MG63 (cell line): ENCODE data around the gene RBM8A. TPM values are rescaled to one million over a fixed set of nuclear protein-coding genes. Genes with fewer than 3 reads are reported as not detected.

Experiments used
- DNase-seq: peaks from one replicate; pipeline ENCODE4 v3.0.0-alpha.2; 2020
- H3K27me3 ChIP-seq: fragments of 250-450 bp; sonication (Bioruptor Pico); 2 replicates; pipeline ENCODE4 v1.5.1; 2020; ENCODE audit warnings: mild to moderate bottlenecking, moderate library complexity
- H3K36me3 ChIP-seq: fragments of 250-450 bp; sonication (Bioruptor Pico); 2 replicates; pipeline ENCODE4 v1.5.1; 2020; ENCODE audit warnings: mild to moderate bottlenecking, moderate library complexity
- H3K4me3 ChIP-seq: fragments of 250-450 bp; sonication (Bioruptor Pico); 2 replicates; pipeline ENCODE4 v1.5.1; 2020; ENCODE audit warnings: mild to moderate bottlenecking, moderate library complexity
- H3K9me3 ChIP-seq: fragments of 250-450 bp; sonication (Bioruptor Pico); 2 replicates; pipeline ENCODE4 v1.5.1; 2020; ENCODE audit warnings: mild to moderate bottlenecking, moderate library complexity
- total RNA-seq: library from RNA; depleted of rRNA; stranded (reverse); fragments of >200 nt; shearing (Covaris generic); gene quantifications from 2 replicates; pipeline ENCODE4 v1.2.3, GENCODE V29; 2014; ENCODE audit warnings: low replicate concordance; rRNA removed

The RBM8A gene
- 52.3 and 69.3 TPM in 2 replicates for total RNA-seq

GRCh38 chr1:145927063-145927886 lies at the start of gene RBM8A:
RBM8A (minus strand) TSS chr1:145927484; CDS start chr1:145927426, 58 bp downstream.
- H3K36me3 ChIP-seq = peaks cover 27% of the 10 kb centered on the region
- DNase-seq = peak; percentile 95
- peak within 1 kb of the TSS; percentile 73 for H3K4me3 ChIP-seq
- H3K27me3 ChIP-seq = no peaks in the 10 kb centered on the region
- no peaks in the 10 kb centered on the region for H3K9me3 ChIP-seq

DNA sequence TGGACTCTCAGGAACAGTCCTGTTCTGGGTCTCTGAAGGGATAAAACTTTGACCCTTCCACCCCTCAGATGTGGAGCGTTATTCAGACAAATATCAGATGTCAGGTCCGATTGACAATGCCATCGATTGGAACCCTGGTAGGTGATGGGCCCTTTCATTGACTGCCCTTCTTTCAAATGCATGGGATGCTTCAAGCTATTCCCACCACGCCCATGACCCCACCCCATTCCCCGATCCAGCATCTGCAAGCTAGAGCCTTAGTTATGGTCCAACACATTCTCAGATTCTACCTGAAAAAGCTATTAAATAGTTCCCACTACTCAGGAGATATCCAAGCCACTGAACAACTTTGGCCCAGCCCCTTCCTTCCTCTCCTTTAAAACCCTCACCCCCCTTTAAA lies 49.7 kb upstream of the RBM8A start:
- no peaks in the 10 kb centered on the region; the same call in 1 of the 2 replicates for H3K36me3 ChIP-seq
- H3K9me3 ChIP-seq = no peaks in the 10 kb centered on the region
- DNase-seq = no peak
- H3K27me3 ChIP-seq = no peaks in the 10 kb centered on the region
- no peak overlapping the region for H3K4me3 ChIP-seq

DNA sequence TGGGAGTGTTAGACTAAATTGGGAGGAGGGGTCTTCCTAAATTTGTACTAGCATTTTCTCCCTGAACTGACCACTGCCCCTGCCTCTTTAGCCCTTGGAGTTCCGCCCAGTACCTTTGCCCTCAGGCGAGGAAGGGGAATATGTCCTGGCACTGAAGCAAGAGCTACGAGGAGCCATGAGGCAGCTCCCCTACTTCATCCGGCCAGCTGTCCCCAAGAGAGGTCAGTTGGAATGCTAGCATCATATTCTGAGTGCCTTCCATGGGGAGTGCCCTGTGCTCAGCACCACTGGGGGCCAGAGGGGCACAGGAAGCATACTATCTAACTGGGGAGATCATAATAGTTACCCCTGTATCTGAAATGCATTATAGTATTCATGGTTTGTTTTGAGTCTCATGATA lies 47.9 kb upstream of the RBM8A start:
- Histone ChIP-seq H3K4me3 (no peak overlapping the region), H3K36me3 (no peaks in the 10 kb centered on the region; the same call in 1 of the 2 replicates), H3K9me3 (no peaks in the 10 kb centered on the region), H3K27me3 (no peaks in the 10 kb centered on the region)
- no peak for DNase-seq

- no peaks in the 10 kb centered on the region for H3K9me3 ChIP-seq
These were observed 47.4 kb upstream of the RBM8A start for GRCh38 chr1:145974721-145975120.

DNA sequence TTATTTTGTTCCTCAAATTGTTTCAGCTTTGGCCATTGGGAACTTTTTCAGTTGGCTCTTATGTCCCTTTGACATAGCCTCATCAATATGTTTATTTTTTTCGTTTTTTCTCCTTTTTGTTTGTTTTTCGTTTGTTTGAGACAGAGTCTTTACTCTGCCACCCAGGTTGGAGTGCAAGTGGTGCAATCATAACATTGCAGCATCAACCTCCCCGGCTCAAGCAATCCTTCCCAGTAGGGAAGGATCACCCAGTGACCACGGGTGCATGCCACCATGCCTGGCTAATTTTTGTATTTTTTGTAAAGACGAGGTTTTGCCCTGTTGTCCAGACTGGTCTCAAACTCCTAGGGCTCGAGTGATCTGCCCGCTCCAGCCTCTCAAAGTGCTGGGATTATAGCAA lies 45.3 kb upstream of the RBM8A start:
- Histone ChIP-seq H3K27me3 (no peaks in the 10 kb centered on the region), H3K4me3 (no peak overlapping the region), H3K9me3 (peaks cover 3% of the 10 kb centered on the region; the same call in 1 of the 2 replicates), H3K36me3 (no peaks in the 10 kb centered on the region)
- no peak for DNase-seq

More at GRCh38 chr1:145974721-145975120, 47.4 kb upstream of the RBM8A start:
- no peak for DNase-seq
- Histone ChIP-seq H3K4me3 (no peak overlapping the region), H3K36me3 (no peaks in the 10 kb centered on the region; the same call in 1 of the 2 replicates), H3K27me3 (no peaks in the 10 kb centered on the region)

- H3K27me3 ChIP-seq = no peaks in the 10 kb centered on the region
- H3K4me3 ChIP-seq = no peak overlapping the region
- H3K36me3 ChIP-seq = no peaks in the 10 kb centered on the region
- peaks cover 8% of the 10 kb centered on the region; the same call in 1 of the 2 replicates for H3K9me3 ChIP-seq
- DNase-seq = no peak
These were observed 40.0 kb upstream of the RBM8A start for GRCh38 chr1:145967288-145967687.

- Histone ChIP-seq H3K27me3 (no peaks in the 10 kb centered on the region), H3K9me3 (peaks cover 8% of the 10 kb centered on the region; the same call in 1 of the 2 replicates), H3K36me3 (no peaks in the 10 kb centered on the region), H3K4me3 (peak overlapping the region; percentile 91)
- DNase-seq = no peak
These were observed 37.9 kb upstream of the RBM8A start for GRCh38 chr1:145965119-145965744.

DNA sequence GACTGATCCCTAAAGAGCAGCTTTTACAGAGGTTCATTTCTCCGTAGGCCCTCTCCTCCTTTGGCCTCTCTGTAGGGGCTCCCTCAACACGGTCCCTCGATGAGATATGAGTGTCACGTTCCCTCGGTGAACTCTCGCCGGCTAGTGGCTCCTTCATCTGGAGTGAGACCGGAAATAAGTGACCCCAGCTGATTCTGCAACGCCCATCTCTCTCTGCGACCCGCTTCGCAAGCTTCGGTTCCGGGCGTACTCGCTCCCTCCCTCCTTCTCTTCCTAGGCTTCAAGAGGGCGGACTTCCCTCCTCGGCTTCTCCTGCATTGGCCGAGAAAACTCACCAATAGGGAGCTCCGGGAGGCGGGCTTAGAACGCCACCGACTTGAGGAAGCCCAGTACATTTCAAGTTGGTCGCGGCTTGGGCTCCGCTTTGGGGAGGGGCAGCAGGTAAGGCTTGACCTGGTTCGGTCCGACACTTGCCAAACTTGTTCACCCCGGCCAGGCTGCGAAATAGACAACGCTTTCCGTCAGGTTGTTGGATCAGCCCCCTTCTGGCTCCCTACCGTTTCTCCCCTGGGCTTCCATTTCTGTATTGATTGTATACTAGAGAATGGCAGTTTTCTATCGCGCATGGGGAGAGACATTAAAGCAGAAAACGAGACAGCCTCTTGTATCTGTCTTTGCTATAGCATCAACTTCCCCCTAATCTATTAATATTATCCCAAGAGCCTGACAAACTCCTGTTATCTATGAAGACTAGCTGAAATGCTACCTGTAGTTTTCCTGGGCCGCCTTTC lies 37.2 kb upstream of the RBM8A start, which contains the start of the genes ANKRD34A and POLR3GL:
TSS of gene ANKRD34A (minus strand) at position 248 of the 791 bp plus-strand sequence. CDS start 2,816 bp downstream, outside the sequence.
TSS of gene POLR3GL (plus strand) at position 363 of the 791 bp plus-strand sequence. CDS start 10,176 bp downstream, outside the sequence.
- no peaks in the 10 kb centered on the region for H3K36me3 ChIP-seq
- H3K9me3 ChIP-seq = peaks cover 8% of the 10 kb centered on the region; the same call in 1 of the 2 replicates
- peak; percentile 95 for DNase-seq
- peak within 1 kb of the TSS; percentile 91 for H3K4me3 ChIP-seq
- H3K27me3 ChIP-seq = no peaks in the 10 kb centered on the region

DNA sequence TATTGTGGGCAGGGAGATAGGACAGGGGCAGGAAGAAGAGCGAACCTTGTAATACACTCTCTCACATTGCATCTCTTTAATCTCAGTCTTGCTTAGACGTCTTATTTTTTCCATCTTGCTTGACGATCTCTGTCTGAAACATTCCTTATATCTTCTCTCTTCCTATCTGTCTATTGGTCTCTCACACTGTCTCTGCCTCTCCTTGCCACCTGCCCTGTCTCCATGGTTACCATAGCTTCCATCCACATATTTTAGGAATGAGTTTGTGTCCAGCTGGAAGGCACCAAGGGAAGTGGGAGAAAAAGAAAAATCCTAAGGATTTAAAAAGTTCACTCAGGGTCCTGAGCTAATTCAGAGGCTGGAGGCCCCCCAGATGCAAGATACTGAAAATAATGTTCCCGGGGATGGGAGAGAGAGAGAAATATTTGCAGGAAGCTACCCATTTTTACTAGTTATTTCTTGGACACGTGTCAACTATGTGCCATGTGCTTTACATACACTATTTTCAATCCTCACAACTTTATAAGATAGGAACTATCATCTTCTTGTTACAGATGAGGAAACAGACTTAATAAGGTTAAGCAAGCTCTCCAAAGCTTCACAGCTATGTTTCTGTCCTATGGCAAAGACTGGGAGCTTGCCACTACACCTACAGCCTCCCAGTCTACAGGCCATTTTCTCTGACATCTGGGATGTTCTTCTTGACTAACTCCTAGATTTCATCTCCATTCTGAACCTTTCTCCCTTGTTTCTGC lies 36.2 kb upstream of the RBM8A start:
- Histone ChIP-seq H3K27me3 (no peaks in the 10 kb centered on the region), H3K36me3 (no peaks in the 10 kb centered on the region), H3K9me3 (peaks cover 8% of the 10 kb centered on the region; the same call in 1 of the 2 replicates), H3K4me3 (peak overlapping the region; percentile 91)
- DNase-seq = no peak

- H3K36me3 ChIP-seq = no peaks in the 10 kb centered on the region
- H3K9me3 ChIP-seq = peaks cover 4% of the 10 kb centered on the region; the same call in 1 of the 2 replicates
- H3K27me3 ChIP-seq = no peaks in the 10 kb centered on the region
- H3K4me3 ChIP-seq = 0 out of 2 replicates have a peak overlapping the region, but pooled peaks have one; percentile 16
- DNase-seq = no peak
These were observed 35.1 kb upstream of the RBM8A start for GRCh38 chr1:145962157-145963102.

DNA sequence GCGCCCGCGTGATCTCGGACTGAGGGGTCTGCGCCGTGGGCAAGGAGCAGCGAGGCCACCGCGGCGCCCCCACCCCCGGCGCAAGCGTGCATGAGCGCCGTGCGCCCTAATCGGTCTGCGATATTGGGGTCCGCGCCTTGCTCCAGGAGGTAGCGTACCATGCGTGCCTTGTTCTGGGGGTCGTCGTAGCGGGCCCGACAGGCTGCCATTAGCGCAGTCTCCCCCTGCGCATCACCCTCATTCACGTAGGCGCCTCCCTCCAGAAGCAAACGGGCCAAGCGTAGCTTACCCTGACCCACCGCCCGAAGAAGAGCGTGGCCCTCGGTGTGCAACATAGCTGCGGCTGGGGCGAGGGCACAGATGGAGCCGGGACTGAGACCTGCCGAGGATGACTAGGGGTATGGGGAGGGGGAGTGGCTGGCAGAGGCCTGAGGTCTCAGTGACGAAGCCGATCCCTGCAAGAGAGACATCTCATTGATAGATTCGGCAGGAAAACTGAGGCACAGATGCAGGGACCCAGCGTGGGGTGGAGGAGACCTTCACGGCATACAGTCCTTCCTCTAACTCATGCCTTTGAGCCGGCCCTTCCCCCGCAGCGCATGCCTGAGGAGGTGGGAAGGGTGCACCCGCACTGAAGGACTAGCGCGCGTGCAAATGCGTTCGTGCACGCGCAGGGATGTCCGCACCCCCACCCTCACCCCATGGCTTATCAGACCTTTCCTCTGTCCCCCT lies 34.3 kb upstream of the RBM8A start:
- H3K27me3 ChIP-seq = no peaks in the 10 kb centered on the region
- H3K9me3 ChIP-seq = no peaks in the 10 kb centered on the region
- no peak for DNase-seq
- no peaks in the 10 kb centered on the region for H3K36me3 ChIP-seq
- H3K4me3 ChIP-seq = no peak overlapping the region

DNA sequence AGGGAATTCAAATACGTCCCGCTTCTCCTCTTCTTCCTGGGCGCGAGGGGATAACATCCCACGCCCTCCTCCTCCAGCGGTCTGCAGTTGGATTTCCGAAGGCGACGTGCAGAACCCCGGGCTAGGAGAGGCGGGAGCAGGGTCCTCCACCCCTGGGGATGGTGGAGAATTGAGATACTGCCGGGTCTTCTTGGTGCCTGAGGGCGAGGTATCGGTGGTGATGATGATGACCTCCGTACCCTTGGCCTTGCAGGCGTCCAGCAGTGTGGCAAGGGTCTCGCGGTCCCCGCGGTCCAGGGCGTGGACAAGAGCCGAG lies 33.8 kb upstream of the RBM8A start:
- DNase-seq = no peak
- Histone ChIP-seq H3K9me3 (no peaks in the 10 kb centered on the region), H3K4me3 (peak overlapping the region; percentile 37), H3K27me3 (no peaks in the 10 kb centered on the region), H3K36me3 (no peaks in the 10 kb centered on the region)

DNA sequence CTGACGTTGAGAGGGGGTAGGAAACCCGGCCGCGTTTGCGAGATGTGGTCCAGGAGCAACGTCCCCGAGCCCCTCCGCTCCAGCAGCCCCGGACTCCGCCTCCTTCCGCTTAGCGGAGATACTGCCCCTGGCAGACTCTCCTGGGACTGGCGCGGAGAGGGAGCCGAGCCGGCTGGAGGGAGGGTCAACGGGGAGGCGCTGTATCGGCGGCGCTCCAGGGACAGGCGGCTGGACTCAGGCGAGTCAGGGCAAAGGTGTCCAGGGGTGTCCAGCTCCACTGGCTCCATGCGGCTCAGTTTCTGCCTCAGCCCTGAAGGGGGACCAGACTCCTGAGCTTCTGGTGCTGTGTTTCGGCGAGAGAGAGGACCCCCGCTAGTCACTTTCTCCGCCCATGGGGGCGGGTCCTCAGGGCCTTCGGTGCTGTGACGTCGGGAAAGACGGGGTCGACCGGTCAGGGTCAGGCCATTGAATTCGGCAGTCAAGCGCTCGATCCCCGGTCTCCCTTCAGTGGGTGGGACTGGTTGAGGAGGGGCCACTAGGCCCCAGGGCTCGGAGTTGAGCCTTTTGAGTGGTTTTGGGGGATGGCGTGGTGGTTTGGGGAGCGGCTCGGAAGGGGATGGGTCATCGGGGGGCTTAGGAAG lies 33.3 kb upstream of the RBM8A start:
- DNase-seq = peak; percentile 62
- H3K4me3 ChIP-seq = peak overlapping the region; percentile 37
- H3K36me3 ChIP-seq = no peaks in the 10 kb centered on the region
- no peaks in the 10 kb centered on the region for H3K27me3 ChIP-seq
- H3K9me3 ChIP-seq = no peaks in the 10 kb centered on the region

GRCh38 chr1:145959957-145960467 lies 32.7 kb upstream of the RBM8A start:
- Histone ChIP-seq H3K36me3 (peaks cover 4% of the 10 kb centered on the region; the same call in 1 of the 2 replicates), H3K9me3 (no peaks in the 10 kb centered on the region), H3K4me3 (no peak overlapping the region), H3K27me3 (no peaks in the 10 kb centered on the region)
- no peak for DNase-seq
